HG03196 (cell line): ENCODE measurements around the gene ALDH1A3.

Source experiments
- ATAC-seq: cut with Tn5 transposase; IDR thresholded peaks from one replicate; pipeline ENCODE4 v1.9.1; 2021; ENCODE audit not compliant: unreplicated experiment

ALDH1A3 gene

GRCh38 chr15:100923902-100924301, 44.3 kb downstream of the ALDH1A3 start:
- no peak for ATAC-seq

- no peak for ATAC-seq
These were observed 44.8 kb downstream of the ALDH1A3 start for GRCh38 chr15:100924436-100924835.

- no peak for ATAC-seq
These were observed 45.8 kb downstream of the ALDH1A3 start for GRCh38 chr15:100925480-100925879.

GRCh38 chr15:100926258-100926657, 46.6 kb downstream of the ALDH1A3 start:
- ATAC-seq: no peak

GRCh38 chr15:100926971-100927756, 47.5 kb downstream of the ALDH1A3 start:
- ATAC-seq: peak; percentile 32

- ATAC-seq: no peak
These were observed 49.1 kb downstream of the ALDH1A3 start for GRCh38 chr15:100928632-100929280.

GRCh38 chr15:100929641-100930042, 50.0 kb downstream of the ALDH1A3 start:
- ATAC-seq: no peak

- no peak for ATAC-seq
These were observed 50.7 kb downstream of the ALDH1A3 start for GRCh38 chr15:100930306-100930848.

GRCh38 chr15:100931143-100931890, 51.7 kb downstream of the ALDH1A3 start:
- no peak for ATAC-seq

- ATAC-seq: no peak
These were observed 53.2 kb downstream of the ALDH1A3 start for GRCh38 chr15:100932676-100933348.

GRCh38 chr15:100934166-100934565, 54.5 kb downstream of the ALDH1A3 start:
- no peak for ATAC-seq

GRCh38 chr15:100934726-100935125, 55.1 kb downstream of the ALDH1A3 start:
- no peak for ATAC-seq

GRCh38 chr15:100937171-100937570, 57.5 kb downstream of the ALDH1A3 start:
- ATAC-seq: no peak

GRCh38 chr15:100939791-100940190, 60.2 kb downstream of the ALDH1A3 start:
- ATAC-seq: no peak

- ATAC-seq: peak; percentile 68
These were observed 61.2 kb downstream of the ALDH1A3 start for GRCh38 chr15:100940767-100941379.

- ATAC-seq: peak; percentile 41
These were observed 61.9 kb downstream of the ALDH1A3 start for GRCh38 chr15:100941536-100941935.

GRCh38 chr15:100942656-100943425, 63.2 kb downstream of the ALDH1A3 start:
- no peak for ATAC-seq

GRCh38 chr15:100944244-100944895, 64.7 kb downstream of the ALDH1A3 start:
- ATAC-seq: no peak

GRCh38 chr15:100944986-100945385, 65.4 kb downstream of the ALDH1A3 start:
- no peak for ATAC-seq
